Skeletal muscle tissue (tissue), 4 donors: Measurements from ENCODE around the gene CUBN. TPM values are rescaled to one million over a fixed set of nuclear protein-coding genes. Genes with fewer than 3 reads are reported as not detected.

Experiments used
- H3K27ac ChIP-seq: one replicate; pipeline ENCODE4 v1.7.0; 2013; ENCODE audit warnings: mild to moderate bottlenecking, low read depth, low read length, inconsistent platforms
- H3K27me3 ChIP-seq, 3 donors: one replicate each; pipeline ENCODE4 v1.7.0; 2013; ENCODE audit warnings: low read length in 3 of 3; ENCODE audit not compliant: control insufficient read depth in 3 of 3, insufficient read depth in 3 of 3
- H3K36me3 ChIP-seq, 3 donors: one replicate each; pipeline ENCODE4 v1.7.0; 2013; ENCODE audit warnings: low read length in 3 of 3; ENCODE audit not compliant: control insufficient read depth in 3 of 3, insufficient read depth in 3 of 3
- H3K4me1 ChIP-seq, 3 donors: one replicate each; pipeline ENCODE4 v1.7.0; 2013; ENCODE audit warnings: low read length in 3 of 3, mild to moderate bottlenecking in 3 of 3; ENCODE audit not compliant: control insufficient read depth in 3 of 3, insufficient read depth in 3 of 3
- H3K4me3 ChIP-seq, 3 donors: one replicate each; pipeline ENCODE4 v1.7.0; 2013; ENCODE audit warnings: low read length in 3 of 3
- H3K9ac ChIP-seq, 3 donors: one replicate each; pipeline ENCODE4 v1.7.0; 2013; ENCODE audit warnings: low read length in 3 of 3, mild to moderate bottlenecking in 3 of 3, moderate library complexity in 2 of 3, low read depth in 1 of 3
- H3K9me3 ChIP-seq, 3 donors: one replicate each; pipeline ENCODE4 v1.7.0; 2013; ENCODE audit warnings: low read length in 3 of 3; ENCODE audit not compliant: control insufficient read depth in 3 of 3
- total RNA-seq: library from RNA; depleted of rRNA; stranded (reverse); fragments of >200 nt; gene quantifications from one replicate; pipeline ENCODE4 v1.2.3, GENCODE V29; 2014
- donor health status: Osteomylitis.

Gene CUBN
- total RNA-seq, 1 donor from 2014 or later = 4.2 TPM

GRCh38 chr10:17001297-17001744 lies 128.3 kb downstream of the CUBN start:
- H3K27me3 ChIP-seq = no peaks in the 10 kb centered on the region
- no peaks in the 10 kb centered on the region for H3K36me3 ChIP-seq
- peaks cover 0 to 4% (median 0%) of the 10 kb centered on the region in 3 donors for H3K9me3 ChIP-seq
- peaks cover 0 to 5% (median 2%) of the 10 kb centered on the region in 3 donors for H3K4me1 ChIP-seq
- no peak overlapping the region for H3K9ac ChIP-seq
- H3K27ac ChIP-seq = peak overlapping the region; percentile 79
- H3K4me3 ChIP-seq = no peak overlapping the region

DNA sequence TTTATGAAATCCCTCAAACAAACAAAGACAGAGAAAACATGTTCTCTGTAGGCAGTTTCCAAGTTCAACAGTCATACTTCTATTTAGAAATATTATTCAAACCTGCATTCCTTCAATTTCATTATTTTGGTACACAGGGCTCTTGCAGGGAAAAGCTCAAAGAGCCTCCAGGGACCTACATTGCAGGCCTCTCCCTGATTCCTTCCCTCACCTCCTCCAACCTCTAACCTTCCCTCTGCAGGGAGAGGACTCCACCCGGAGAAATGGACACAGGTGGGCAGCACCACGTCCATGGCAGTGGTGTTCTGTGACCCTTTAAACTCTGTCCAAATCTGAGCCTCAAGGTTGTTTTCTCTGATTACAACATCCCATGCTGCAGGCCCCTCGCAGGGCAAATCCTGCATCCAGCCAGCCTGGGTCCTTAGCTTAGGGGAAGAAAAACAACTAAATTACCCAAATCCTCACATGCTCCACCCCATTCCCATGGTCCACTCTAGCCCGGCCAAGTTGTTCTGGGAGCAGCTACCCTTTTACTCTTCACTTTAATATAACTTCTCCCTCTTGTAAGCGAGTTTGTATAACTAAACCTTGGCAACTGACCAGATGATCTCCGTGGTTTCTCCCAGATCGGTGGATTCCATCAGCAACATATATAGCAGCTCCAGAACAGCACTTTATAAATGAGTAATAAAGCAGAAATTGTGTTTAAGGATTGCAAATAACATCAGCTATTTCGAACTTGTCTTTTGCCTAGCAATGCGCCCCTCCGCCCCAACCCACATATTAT lies 129.8 kb downstream of the CUBN start:
- Histone ChIP-seq H3K4me3 (no peak overlapping the region), H3K27ac (no peak overlapping the region), H3K27me3 (no peaks in the 10 kb centered on the region), H3K36me3 (no peaks in the 10 kb centered on the region), H3K9ac (no peak overlapping the region), H3K9me3 (no peaks in the 10 kb centered on the region), H3K4me1 (peaks cover 2 to 8% (median 3%) of the 10 kb centered on the region in 3 donors)

GRCh38 chr10:16996530-16996964 lies 133.1 kb downstream of the CUBN start:
- Histone ChIP-seq H3K4me3 (no peak overlapping the region), H3K27me3 (no peaks in the 10 kb centered on the region), H3K4me1 (peaks cover 0 to 8% (median 3%) of the 10 kb centered on the region in 3 donors), H3K36me3 (no peaks in the 10 kb centered on the region), H3K9me3 (no peaks in the 10 kb centered on the region), H3K9ac (no peak overlapping the region), H3K27ac (peak overlapping the region; percentile 46)

- H3K9ac ChIP-seq = no peak overlapping the region
- H3K27me3 ChIP-seq = no peaks in the 10 kb centered on the region
- no peaks in the 10 kb centered on the region for H3K9me3 ChIP-seq
- H3K36me3 ChIP-seq = no peaks in the 10 kb centered on the region
- peak overlapping the region; percentile 46 for H3K27ac ChIP-seq
- H3K4me1 ChIP-seq = peaks cover 0 to 8% (median 3%) of the 10 kb centered on the region in 3 donors
- no peak overlapping the region for H3K4me3 ChIP-seq
Measured at GRCh38 chr10:16995867-16996529, 133.6 kb downstream of the CUBN start.

DNA sequence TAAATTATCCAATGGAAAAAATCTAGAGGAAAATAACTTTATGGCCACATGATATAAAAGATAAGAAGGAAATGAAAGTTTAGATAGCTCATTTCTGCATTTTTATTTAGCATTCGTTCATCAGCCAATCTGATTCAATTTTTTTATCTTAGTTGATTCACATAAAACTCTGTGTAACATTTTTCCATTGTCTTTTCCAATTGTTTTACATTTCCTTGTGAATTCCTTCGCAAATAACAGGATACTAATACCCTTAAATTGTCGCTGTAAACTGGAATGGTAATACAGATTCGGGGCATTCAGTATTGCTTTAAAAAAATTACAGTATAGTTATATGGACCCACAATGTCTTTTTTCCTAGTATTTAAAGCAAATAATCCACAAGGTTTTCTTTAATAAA lies 136.4 kb downstream of the CUBN start:
- no peak overlapping the region for H3K9ac ChIP-seq
- no peaks in the 10 kb centered on the region for H3K27me3 ChIP-seq
- no peak overlapping the region for H3K27ac ChIP-seq
- no peaks in the 10 kb centered on the region for H3K36me3 ChIP-seq
- H3K9me3 ChIP-seq = no peaks in the 10 kb centered on the region
- peaks cover 0 to 8% (median 3%) of the 10 kb centered on the region in 3 donors for H3K4me1 ChIP-seq
- no peak overlapping the region for H3K4me3 ChIP-seq

GRCh38 chr10:16992611-16993119 lies 136.9 kb downstream of the CUBN start:
- Histone ChIP-seq H3K9ac (no peak overlapping the region), H3K4me1 (peaks cover 0 to 8% (median 3%) of the 10 kb centered on the region in 3 donors), H3K27me3 (no peaks in the 10 kb centered on the region), H3K4me3 (peak overlapping the region in 1 of 3 donors; percentile 20), H3K9me3 (no peaks in the 10 kb centered on the region), H3K36me3 (no peaks in the 10 kb centered on the region), H3K27ac (no peak overlapping the region)

DNA sequence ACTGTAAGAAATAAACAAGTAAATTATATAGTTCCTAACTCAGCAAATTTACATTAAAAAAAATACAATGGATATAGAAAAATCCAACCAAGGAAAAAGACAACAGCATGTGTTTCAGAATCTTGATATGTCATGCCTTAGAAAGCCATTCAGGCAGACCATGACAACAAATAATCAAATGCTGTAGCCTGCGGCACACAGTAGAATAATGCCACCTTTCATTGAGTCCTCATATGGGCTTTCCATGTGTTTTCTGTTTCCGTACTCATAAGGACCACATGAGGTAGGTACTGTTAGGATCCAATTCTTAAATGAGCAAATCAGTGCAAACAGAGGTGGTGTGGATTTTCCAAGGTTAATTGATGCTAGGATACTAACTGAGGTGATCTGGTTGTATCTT lies 138.6 kb downstream of the CUBN start:
- no peaks in the 10 kb centered on the region for H3K27me3 ChIP-seq
- peaks cover 3 to 12% (median 3%) of the 10 kb centered on the region in 3 donors for H3K4me1 ChIP-seq
- no peaks in the 10 kb centered on the region for H3K36me3 ChIP-seq
- no peak overlapping the region for H3K9ac ChIP-seq
- no peaks in the 10 kb centered on the region for H3K9me3 ChIP-seq
- no peak overlapping the region for H3K27ac ChIP-seq
- H3K4me3 ChIP-seq = no peak overlapping the region

DNA sequence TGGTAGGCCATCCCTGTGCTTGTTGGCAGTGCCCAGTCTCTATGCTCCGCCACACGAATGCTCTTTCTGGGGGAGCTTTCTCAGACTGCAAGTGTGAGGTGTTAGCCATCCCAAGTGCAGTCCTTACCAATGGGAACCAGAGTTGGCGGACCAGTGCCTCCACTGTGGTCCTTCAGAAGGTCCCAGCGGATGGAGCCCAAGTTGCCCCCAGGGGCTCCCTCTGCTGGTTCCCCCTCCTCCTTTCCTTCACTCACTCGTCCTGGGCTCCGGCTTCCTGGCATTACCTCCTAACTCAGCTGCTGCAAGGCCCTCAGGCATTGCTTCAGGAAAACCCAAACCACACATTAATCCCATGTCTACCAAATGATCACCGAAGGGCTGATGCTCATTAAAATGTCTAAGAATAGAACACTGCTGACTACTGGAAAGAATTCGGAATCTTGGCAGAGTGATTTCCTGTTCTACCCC lies 139.8 kb downstream of the CUBN start:
- H3K36me3 ChIP-seq = no peaks in the 10 kb centered on the region
- no peak overlapping the region for H3K27ac ChIP-seq
- no peaks in the 10 kb centered on the region for H3K27me3 ChIP-seq
- H3K9me3 ChIP-seq = no peaks in the 10 kb centered on the region
- H3K9ac ChIP-seq = no peak overlapping the region
- peaks cover 0 to 9% (median 3%) of the 10 kb centered on the region in 3 donors for H3K4me1 ChIP-seq
- no peak overlapping the region for H3K4me3 ChIP-seq

GRCh38 chr10:16988900-16989299 lies 140.7 kb downstream of the CUBN start:
- peaks cover 0 to 9% (median 3%) of the 10 kb centered on the region in 3 donors for H3K4me1 ChIP-seq
- no peaks in the 10 kb centered on the region for H3K9me3 ChIP-seq
- no peaks in the 10 kb centered on the region for H3K27me3 ChIP-seq
- H3K36me3 ChIP-seq = no peaks in the 10 kb centered on the region
- no peak overlapping the region for H3K27ac ChIP-seq
- H3K4me3 ChIP-seq = no peak overlapping the region
- H3K9ac ChIP-seq = no peak overlapping the region
